HepG2 (cell line): ENCODE results near the gene EIF4E1B. TPM values are rescaled to one million over a fixed set of nuclear protein-coding genes. Genes with fewer than 3 reads are reported as not detected.

ENCODE experiments used
- HES4 ChIP-seq: sonication (generic); formaldehyde crosslinking; IDR thresholded peaks from 2 replicates; pipeline ENCODE4 v1.9.0; 2021; ENCODE audit warnings: mild to moderate bottlenecking, missing genetic modification reagents, borderline replicate concordance
- HNRNPK ChIP-seq: fragments of 200-400 bp; formaldehyde crosslinking; IDR thresholded peaks from 2 replicates; pipeline ENCODE4 v1.6.1; 2018; ENCODE audit warnings: low read length, low read depth, moderate library complexity, mild to moderate bottlenecking; ENCODE audit not compliant: poor library complexity, severe bottlenecking
- ISX ChIP-seq: sonication (generic); formaldehyde crosslinking; conservative IDR thresholded peaks from 2 replicates; pipeline ENCODE4 v1.5.0; 2020; ENCODE audit warnings: missing genetic modification reagents
- NR3C1 ChIP-seq: sonication (generic); formaldehyde crosslinking; IDR thresholded peaks from 2 replicates; pipeline ENCODE4 v1.4.0; 2020; ENCODE audit warnings: missing genetic modification reagents
- RORA ChIP-seq: sonication (generic); formaldehyde crosslinking; IDR thresholded peaks from 2 replicates; pipeline ENCODE4 v1.5.0; 2020; ENCODE audit warnings: mild to moderate bottlenecking, missing genetic modification reagents, moderate library complexity
- SNRNP70 ChIP-seq: fragments of 200-400 bp; formaldehyde crosslinking; IDR thresholded peaks from 2 replicates; pipeline ENCODE4 v1.6.1; 2017; ENCODE audit warnings: mild to moderate bottlenecking, low read depth, low read length, moderate library complexity
- ZBTB14 ChIP-seq: sonication (generic); formaldehyde crosslinking; IDR thresholded peaks from 2 replicates; pipeline ENCODE4 v1.4.0; 2020; ENCODE audit warnings: missing genetic modification reagents
- ZMYM4 ChIP-seq: sonication (generic); formaldehyde crosslinking; IDR thresholded peaks from 2 replicates; pipeline ENCODE4 v1.8.1; 2023; ENCODE audit warnings: mild to moderate bottlenecking, missing genetic modification reagents
- ZNF10 ChIP-seq: sonication (generic); formaldehyde crosslinking; IDR thresholded peaks from 2 replicates; pipeline ENCODE4 v1.4.0; 2020; ENCODE audit warnings: mild to moderate bottlenecking, low read depth, missing genetic modification reagents, borderline replicate concordance
- ZNF205 ChIP-seq: IDR thresholded peaks from 2 replicates; pipeline ENCODE4 v1.6.1; 2018; ENCODE audit warnings: missing biosample characterization, missing genetic modification reagents
- ZNF292 ChIP-seq: sonication (generic); formaldehyde crosslinking; IDR thresholded peaks from 2 replicates; pipeline ENCODE4 v1.8.1; 2022; ENCODE audit warnings: mild to moderate bottlenecking, low read depth, missing genetic modification reagents, borderline replicate concordance
- ZNF296 ChIP-seq: sonication (generic); formaldehyde crosslinking; conservative IDR thresholded peaks from 2 replicates; pipeline ENCODE4 v1.5.0; 2020; ENCODE audit warnings: mild to moderate bottlenecking, missing genetic modification reagents
- ZNF414 ChIP-seq: sonication (generic); formaldehyde crosslinking; IDR thresholded peaks from 2 replicates; pipeline ENCODE4 v1.5.0; 2020; ENCODE audit warnings: missing genetic modification reagents
- ZNF558 ChIP-seq: sonication (generic); formaldehyde crosslinking; IDR thresholded peaks from 2 replicates; pipeline ENCODE4 v1.9.0; 2022; ENCODE audit warnings: mild to moderate bottlenecking, missing genetic modification reagents, borderline replicate concordance
- ZNF572 ChIP-seq: sonication (generic); formaldehyde crosslinking; IDR thresholded peaks from 2 replicates; pipeline ENCODE4 v1.5.1; 2020; ENCODE audit warnings: mild to moderate bottlenecking, missing genetic modification reagents
- polyA plus RNA-seq, 8 experiments: library from polyadenylated mRNA; depleted of rRNA in 3 of 8; stranded (reverse) in 7 of 8; unstranded in 1 of 8; fragments of >200 nt; fragmentation: Illumina TruSeq in 4 of 8; extraction: Trizol in 4 of 8; gene quantifications; 2 replicates each; pipeline versions ENCODE4 v1.2.1 to v1.2.3, GENCODE V29; 2011 to 2016; ENCODE audit warnings: low read depth in 4 of 8, missing spikeins in 1 of 8, mixed read lengths in 1 of 8; ENCODE audit not compliant: insufficient read depth in 1 of 8
- total RNA-seq, 5 experiments: library from RNA; depleted of rRNA; stranded (reverse); fragments of >200 nt; fragmentation: Illumina TruSeq; extraction: Trizol; gene quantifications; 2 replicates each; pipeline ENCODE4 v1.2.3, GENCODE V29; 2016; ENCODE audit warnings: low read depth in 1 of 5
- TF ChIP-seq, protein P1 (sequence below), 2 experiments: IDR thresholded peaks; 2 replicates each; pipeline ENCODE4 v1.6.1; 2011 to 2012; ENCODE audit warnings: low read length in 2 of 2, borderline replicate concordance in 1 of 2, low read depth in 1 of 2, mild to moderate bottlenecking in 1 of 2, moderate library complexity in 1 of 2
- TF ChIP-seq, protein P2 (sequence below): sonication (generic); formaldehyde crosslinking; IDR thresholded peaks from 2 replicates; pipeline ENCODE4 v1.4.0; 2020; ENCODE audit warnings: mild to moderate bottlenecking, low read depth, missing genetic modification reagents
- TF ChIP-seq, protein P3 (sequence below): sonication (generic); formaldehyde crosslinking; IDR thresholded peaks from 2 replicates; pipeline ENCODE4 v1.5.0; 2020; ENCODE audit warnings: mild to moderate bottlenecking, missing genetic modification reagents

The EIF4E1B gene
- total and polyA plus RNA-seq, 2 of the 13 experiments (the other 11 are each of a cell fraction or from before 2014, with no cell fraction given), result not detected

- TF ChIP-seq, protein P1, sequence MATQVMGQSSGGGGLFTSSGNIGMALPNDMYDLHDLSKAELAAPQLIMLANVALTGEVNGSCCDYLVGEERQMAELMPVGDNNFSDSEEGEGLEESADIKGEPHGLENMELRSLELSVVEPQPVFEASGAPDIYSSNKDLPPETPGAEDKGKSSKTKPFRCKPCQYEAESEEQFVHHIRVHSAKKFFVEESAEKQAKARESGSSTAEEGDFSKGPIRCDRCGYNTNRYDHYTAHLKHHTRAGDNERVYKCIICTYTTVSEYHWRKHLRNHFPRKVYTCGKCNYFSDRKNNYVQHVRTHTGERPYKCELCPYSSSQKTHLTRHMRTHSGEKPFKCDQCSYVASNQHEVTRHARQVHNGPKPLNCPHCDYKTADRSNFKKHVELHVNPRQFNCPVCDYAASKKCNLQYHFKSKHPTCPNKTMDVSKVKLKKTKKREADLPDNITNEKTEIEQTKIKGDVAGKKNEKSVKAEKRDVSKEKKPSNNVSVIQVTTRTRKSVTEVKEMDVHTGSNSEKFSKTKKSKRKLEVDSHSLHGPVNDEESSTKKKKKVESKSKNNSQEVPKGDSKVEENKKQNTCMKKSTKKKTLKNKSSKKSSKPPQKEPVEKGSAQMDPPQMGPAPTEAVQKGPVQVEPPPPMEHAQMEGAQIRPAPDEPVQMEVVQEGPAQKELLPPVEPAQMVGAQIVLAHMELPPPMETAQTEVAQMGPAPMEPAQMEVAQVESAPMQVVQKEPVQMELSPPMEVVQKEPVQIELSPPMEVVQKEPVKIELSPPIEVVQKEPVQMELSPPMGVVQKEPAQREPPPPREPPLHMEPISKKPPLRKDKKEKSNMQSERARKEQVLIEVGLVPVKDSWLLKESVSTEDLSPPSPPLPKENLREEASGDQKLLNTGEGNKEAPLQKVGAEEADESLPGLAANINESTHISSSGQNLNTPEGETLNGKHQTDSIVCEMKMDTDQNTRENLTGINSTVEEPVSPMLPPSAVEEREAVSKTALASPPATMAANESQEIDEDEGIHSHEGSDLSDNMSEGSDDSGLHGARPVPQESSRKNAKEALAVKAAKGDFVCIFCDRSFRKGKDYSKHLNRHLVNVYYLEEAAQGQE (IDR thresholded peaks at IDR 0.05; ENCODE audit: borderline replicate concordance in 1 of 2, low read depth in 1 of 2, low read length in 2 of 2), result 0 out of 4 replicates have a peak, but pooled peaks of 1 of the 2 experiments have one; percentile 29
- TF ChIP-seq, protein P2, sequence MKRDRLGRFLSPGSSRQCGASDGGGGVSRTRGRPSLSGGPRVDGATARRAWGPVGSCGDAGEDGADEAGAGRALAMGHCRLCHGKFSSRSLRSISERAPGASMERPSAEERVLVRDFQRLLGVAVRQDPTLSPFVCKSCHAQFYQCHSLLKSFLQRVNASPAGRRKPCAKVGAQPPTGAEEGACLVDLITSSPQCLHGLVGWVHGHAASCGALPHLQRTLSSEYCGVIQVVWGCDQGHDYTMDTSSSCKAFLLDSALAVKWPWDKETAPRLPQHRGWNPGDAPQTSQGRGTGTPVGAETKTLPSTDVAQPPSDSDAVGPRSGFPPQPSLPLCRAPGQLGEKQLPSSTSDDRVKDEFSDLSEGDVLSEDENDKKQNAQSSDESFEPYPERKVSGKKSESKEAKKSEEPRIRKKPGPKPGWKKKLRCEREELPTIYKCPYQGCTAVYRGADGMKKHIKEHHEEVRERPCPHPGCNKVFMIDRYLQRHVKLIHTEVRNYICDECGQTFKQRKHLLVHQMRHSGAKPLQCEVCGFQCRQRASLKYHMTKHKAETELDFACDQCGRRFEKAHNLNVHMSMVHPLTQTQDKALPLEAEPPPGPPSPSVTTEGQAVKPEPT (CRISPR knock-in tag), result no peak
- peak; percentile 65 for TF ChIP-seq HNRNPK
- TF ChIP-seq HES4 (CRISPR knock-in tag), result no peak
- peak; percentile 43; the same call in 1 of the 2 replicates for TF ChIP-seq ZNF558 (CRISPR knock-in tag)
- TF ChIP-seq ZMYM4 (CRISPR knock-in tag), result no peak
- TF ChIP-seq ZNF296 (CRISPR knock-in tag), result no peak
- TF ChIP-seq ZNF414 (CRISPR knock-in tag), result no peak
- TF ChIP-seq, protein P3, sequence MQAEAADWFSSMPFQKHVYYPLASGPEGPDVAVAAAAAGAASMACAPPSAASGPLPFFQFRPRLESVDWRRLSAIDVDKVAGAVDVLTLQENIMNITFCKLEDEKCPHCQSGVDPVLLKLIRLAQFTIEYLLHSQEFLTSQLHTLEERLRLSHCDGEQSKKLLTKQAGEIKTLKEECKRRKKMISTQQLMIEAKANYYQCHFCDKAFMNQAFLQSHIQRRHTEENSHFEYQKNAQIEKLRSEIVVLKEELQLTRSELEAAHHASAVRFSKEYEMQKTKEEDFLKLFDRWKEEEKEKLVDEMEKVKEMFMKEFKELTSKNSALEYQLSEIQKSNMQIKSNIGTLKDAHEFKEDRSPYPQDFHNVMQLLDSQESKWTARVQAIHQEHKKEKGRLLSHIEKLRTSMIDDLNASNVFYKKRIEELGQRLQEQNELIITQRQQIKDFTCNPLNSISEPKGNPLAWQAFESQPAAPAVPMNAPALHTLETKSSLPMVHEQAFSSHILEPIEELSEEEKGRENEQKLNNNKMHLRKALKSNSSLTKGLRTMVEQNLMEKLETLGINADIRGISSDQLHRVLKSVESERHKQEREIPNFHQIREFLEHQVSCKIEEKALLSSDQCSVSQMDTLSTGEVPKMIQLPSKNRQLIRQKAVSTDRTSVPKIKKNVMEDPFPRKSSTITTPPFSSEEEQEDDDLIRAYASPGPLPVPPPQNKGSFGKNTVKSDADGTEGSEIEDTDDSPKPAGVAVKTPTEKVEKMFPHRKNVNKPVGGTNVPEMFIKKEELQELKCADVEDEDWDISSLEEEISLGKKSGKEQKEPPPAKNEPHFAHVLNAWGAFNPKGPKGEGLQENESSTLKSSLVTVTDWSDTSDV (CRISPR knock-in tag), result 0 out of 2 replicates have a peak, but pooled peaks have one; percentile 20
- TF ChIP-seq NR3C1 (CRISPR knock-in tag), result no peak
- no peak for TF ChIP-seq ZNF572
- no peak for TF ChIP-seq ZNF205 (CRISPR knock-in tag)
- TF ChIP-seq SNRNP70, result no peak
- no peak for TF ChIP-seq ZNF10 (CRISPR knock-in tag)
- no peak for TF ChIP-seq ZBTB14 (CRISPR knock-in tag)
- TF ChIP-seq ISX (CRISPR knock-in tag), result no peak
- TF ChIP-seq ZNF292 (CRISPR knock-in tag), result no peak
- TF ChIP-seq RORA (CRISPR knock-in tag), result no peak
These were observed 16.8 kb downstream of the EIF4E1B start, which contains the start of gene TSPAN17 (continued) for GRCh38 chr5:176647030-176647842.
